Lung (tissue), 12 donors: ENCODE results near the gene SOX14. TPM values are rescaled to one million over a fixed set of nuclear protein-coding genes. Genes with fewer than 3 reads are reported as not detected.

Experiments used
- ATAC-seq: fragments of 200-7000 bp; cut with Tn5 transposase; one replicate; pipeline ENCODE4 v1.9.1; 2020; ENCODE audit warnings: moderate number of reproducible peaks; ENCODE audit not compliant: insufficient read depth, low FRiP score
- DNase-seq, 3 donors: peaks; one replicate each; pipeline ENCODE4 v3.0.0-alpha.2; 2013 to 2017
- H3K27ac ChIP-seq, 2 donors: one replicate each; pipeline ENCODE4 v1.5.1; 2013; ENCODE audit warnings: mild to moderate bottlenecking in 2 of 2, moderate library complexity in 2 of 2, control low read depth in 1 of 2, inconsistent platforms in 1 of 2, low read depth in 1 of 2, low read length in 1 of 2
- H3K27me3 ChIP-seq, 3 donors: one replicate each; pipeline ENCODE4 v1.5.1; 2013; ENCODE audit warnings: low read length in 2 of 3; ENCODE audit not compliant: control insufficient read depth in 3 of 3, insufficient read depth in 3 of 3
- H3K36me3 ChIP-seq, 4 donors: one replicate each; pipeline ENCODE4 v1.5.1; 2013; ENCODE audit warnings: low read length in 4 of 4, mild to moderate bottlenecking in 1 of 4, moderate library complexity in 1 of 4; ENCODE audit not compliant: control insufficient read depth in 4 of 4, insufficient read depth in 4 of 4
- H3K4me1 ChIP-seq, 5 donors: one replicate each; pipeline ENCODE4 v1.5.1; 2013; ENCODE audit warnings: low read length in 5 of 5, mild to moderate bottlenecking in 2 of 5, moderate library complexity in 1 of 5; ENCODE audit not compliant: control insufficient read depth in 5 of 5, insufficient read depth in 5 of 5
- H3K4me3 ChIP-seq: one replicate; pipeline ENCODE4 v1.5.1; 2013; ENCODE audit warnings: mild to moderate bottlenecking, control low read depth, moderate library complexity
- H3K9ac ChIP-seq, 2 donors: one replicate each; pipeline ENCODE4 v1.5.1; 2013; ENCODE audit warnings: low read length in 2 of 2, control low read depth in 1 of 2; ENCODE audit not compliant: insufficient read depth in 1 of 2
- H3K9me3 ChIP-seq, 4 donors: one replicate each; pipeline ENCODE4 v1.5.1; 2013; ENCODE audit warnings: low read length in 3 of 4, mild to moderate bottlenecking in 1 of 4, moderate library complexity in 1 of 4; ENCODE audit not compliant: control insufficient read depth in 4 of 4, insufficient read depth in 3 of 4
- WGBS, 2 donors: extraction: QIAGEN DNeasy Blood & Tissue Kit; methylation state at CpG; one replicate each; pipeline ENCODE4 v1.1.7; 2013; 5-methylcytosine and 5-hydroxymethylcytosine counted together
- polyA plus RNA-seq, 2 donors: library from polyadenylated mRNA; stranded (reverse); fragments of 200-250 nt; gene quantifications; one replicate each; pipeline ENCODE4 v1.2.1, GENCODE V29; 2013
- total RNA-seq, 2 donors: library from RNA; depleted of rRNA in 1 of 2; stranded (reverse); fragments of >200 nt in 1 of 2; gene quantifications; one replicate each; pipeline ENCODE4 v1.2.1, GENCODE V29; 2014 to 2021
- TF ChIP-seq, protein P1 (sequence below): IDR thresholded peaks from 2 replicates; pipeline ENCODE4 v1.5.1; 2012; ENCODE audit warnings: mild to moderate bottlenecking; ENCODE audit errors: control extremely low read depth, extremely low read depth
- donor health status: control.
- donor health status: control.
- donor health status: Bipolar disorder and iron deficiency.
- donor health status: healthy.
- donor health status: DM: yes; HTN: yes; CAD: no.

SOX14 gene
- total and polyA plus RNA-seq, 4 donors, result not detected

- TF ChIP-seq, protein P1, sequence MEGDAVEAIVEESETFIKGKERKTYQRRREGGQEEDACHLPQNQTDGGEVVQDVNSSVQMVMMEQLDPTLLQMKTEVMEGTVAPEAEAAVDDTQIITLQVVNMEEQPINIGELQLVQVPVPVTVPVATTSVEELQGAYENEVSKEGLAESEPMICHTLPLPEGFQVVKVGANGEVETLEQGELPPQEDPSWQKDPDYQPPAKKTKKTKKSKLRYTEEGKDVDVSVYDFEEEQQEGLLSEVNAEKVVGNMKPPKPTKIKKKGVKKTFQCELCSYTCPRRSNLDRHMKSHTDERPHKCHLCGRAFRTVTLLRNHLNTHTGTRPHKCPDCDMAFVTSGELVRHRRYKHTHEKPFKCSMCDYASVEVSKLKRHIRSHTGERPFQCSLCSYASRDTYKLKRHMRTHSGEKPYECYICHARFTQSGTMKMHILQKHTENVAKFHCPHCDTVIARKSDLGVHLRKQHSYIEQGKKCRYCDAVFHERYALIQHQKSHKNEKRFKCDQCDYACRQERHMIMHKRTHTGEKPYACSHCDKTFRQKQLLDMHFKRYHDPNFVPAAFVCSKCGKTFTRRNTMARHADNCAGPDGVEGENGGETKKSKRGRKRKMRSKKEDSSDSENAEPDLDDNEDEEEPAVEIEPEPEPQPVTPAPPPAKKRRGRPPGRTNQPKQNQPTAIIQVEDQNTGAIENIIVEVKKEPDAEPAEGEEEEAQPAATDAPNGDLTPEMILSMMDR, result no peak
- peaks cover 0 to 4% (median 0%) of the 10 kb centered on the region in 3 donors for H3K27me3 ChIP-seq
- H3K4me1 ChIP-seq, result no peaks in the 10 kb centered on the region
- no peak for DNase-seq
- H3K9me3 ChIP-seq, result peaks cover 0 to 3% (median 0%) of the 10 kb centered on the region in 4 donors
- H3K9ac ChIP-seq, result no peak overlapping the region
- no peaks in the 10 kb centered on the region for H3K36me3 ChIP-seq
- H3K27ac ChIP-seq, result no peak overlapping the region
- no peak for ATAC-seq
- H3K4me3 ChIP-seq, result no peak overlapping the region
- WGBS, 2 donors, result 30 to 31% methylated on average over 9 of the region's 9 CpGs
Measured at GRCh38 chr3:137807998-137808397, 43.9 kb downstream of the SOX14 start.

DNA sequence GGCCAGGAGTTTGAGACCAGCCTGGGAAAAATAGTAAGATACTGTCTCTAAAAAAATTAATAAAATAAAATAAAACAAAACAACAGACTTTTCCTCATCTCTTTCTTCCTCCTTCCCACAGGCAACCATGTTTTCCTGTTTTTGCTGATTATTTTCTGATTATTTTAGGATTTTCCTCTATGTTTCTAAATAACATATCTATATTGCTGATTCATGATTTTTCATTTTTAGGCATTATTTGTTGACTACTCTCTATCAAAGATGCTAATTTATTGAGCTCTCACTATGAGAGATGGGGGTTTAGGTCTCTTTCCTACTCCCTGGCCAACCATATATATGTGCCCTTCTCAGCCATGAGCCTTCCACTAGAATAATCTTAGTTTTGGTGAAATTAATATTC, 45.4 kb downstream of the SOX14 start:
- Histone ChIP-seq H3K4me1 (no peaks in the 10 kb centered on the region), H3K9ac (no peak overlapping the region), H3K9me3 (peaks cover 0 to 3% (median 0%) of the 10 kb centered on the region in 4 donors), H3K36me3 (no peaks in the 10 kb centered on the region), H3K4me3 (no peak overlapping the region), H3K27me3 (peaks cover 0 to 4% (median 0%) of the 10 kb centered on the region in 3 donors), H3K27ac (no peak overlapping the region)
- TF ChIP-seq, protein P1, result no peak
- ATAC-seq, result no peak
- no peak for DNase-seq

- TF ChIP-seq, protein P1, result no peak
- Histone ChIP-seq H3K27ac (no peak overlapping the region), H3K9me3 (peaks cover 0 to 3% (median 0%) of the 10 kb centered on the region in 4 donors), H3K9ac (no peak overlapping the region), H3K4me3 (no peak overlapping the region), H3K27me3 (peaks cover 0 to 4% (median 0%) of the 10 kb centered on the region in 3 donors), H3K4me1 (no peaks in the 10 kb centered on the region), H3K36me3 (no peaks in the 10 kb centered on the region)
- no peak for ATAC-seq
- 43% methylated on average over 4 of the region's 4 CpGs for WGBS, 2 donors
- no peak for DNase-seq
Measured at GRCh38 chr3:137812023-137812422, 47.9 kb downstream of the SOX14 start.

GRCh38 chr3:137815251-137815650, 51.1 kb downstream of the SOX14 start:
- Histone ChIP-seq H3K27ac (no peak overlapping the region), H3K9ac (no peak overlapping the region), H3K4me3 (no peak overlapping the region), H3K9me3 (no peaks in the 10 kb centered on the region), H3K27me3 (no peaks in the 10 kb centered on the region), H3K4me1 (no peaks in the 10 kb centered on the region), H3K36me3 (no peaks in the 10 kb centered on the region)
- DNase-seq (no peak), ATAC-seq (no peak)
- 94 to 96% methylated on average over 8 of the region's 8 CpGs for WGBS, 2 donors
- TF ChIP-seq, protein P1, result no peak
